Neutrophil (primary cell): ENCODE measurements around the gene SSR4.

Experiments
- H3K27ac ChIP-seq: fragments of 200-600 bp; sonication (generic); 2 replicates; pipeline ENCODE4 v1.5.1; 2016; ENCODE audit warnings: mild to moderate bottlenecking, moderate library complexity
- H3K27me3 ChIP-seq: fragments of 200-600 bp; sonication (generic); 2 replicates; pipeline ENCODE4 v1.6.0; 2016; ENCODE audit warnings: mild to moderate bottlenecking
- H3K36me3 ChIP-seq: fragments of 200-600 bp; sonication (generic); 2 replicates; pipeline ENCODE4 v1.5.1; 2017
- H3K4me1 ChIP-seq, 2 experiments: fragments of 200-600 bp in 1 of 2; sonication (generic) in 1 of 2; 1 replicate in 1 of 2; 2 replicates in 1 of 2; pipeline versions ENCODE4 v1.5.1 to v1.6.1; 2013 to 2016; ENCODE audit warnings: low read depth in 1 of 2, low read length in 1 of 2, mild to moderate bottlenecking in 1 of 2, moderate library complexity in 1 of 2; ENCODE audit not compliant: control insufficient read depth in 1 of 2, insufficient read depth in 1 of 2
- H3K4me3 ChIP-seq, 2 experiments: fragments of 200-600 bp in 1 of 2; sonication (generic) in 1 of 2; 1 replicate in 1 of 2; 2 replicates in 1 of 2; pipeline ENCODE4 v1.5.1; 2013 to 2016; ENCODE audit warnings: low read depth in 1 of 2, low read length in 1 of 2, mild to moderate bottlenecking in 1 of 2, moderate library complexity in 1 of 2
- H3K9me3 ChIP-seq: fragments of 200-600 bp; sonication (generic); 2 replicates; pipeline ENCODE4 v1.5.1; 2016
- CTCF ChIP-seq: fragments of 200-600 bp; sonication (generic); IDR thresholded peaks from 2 replicates; pipeline ENCODE4 v1.5.1; 2016; ENCODE audit warnings: antibody characterized with exemption

The SSR4 gene

GRCh38 chrX:153844509-153845082 is 50.1 kb downstream of the SSR4 start:
- Histone ChIP-seq H3K4me3 (no peak overlapping the region), H3K27me3 (peaks cover 51% of the 10 kb centered on the region), H3K4me1 (no peaks in the 10 kb centered on the region), H3K9me3 (no peaks in the 10 kb centered on the region), H3K27ac (no peak overlapping the region), H3K36me3 (no peaks in the 10 kb centered on the region)
- TF ChIP-seq CTCF: no peak

- no peak for TF ChIP-seq CTCF
- H3K27me3 ChIP-seq: peaks cover 53% of the 10 kb centered on the region
- no peaks in the 10 kb centered on the region for H3K9me3 ChIP-seq
- no peaks in the 10 kb centered on the region for H3K36me3 ChIP-seq
- H3K27ac ChIP-seq: no peak overlapping the region
- no peaks in the 10 kb centered on the region for H3K4me1 ChIP-seq
- no peak overlapping the region for H3K4me3 ChIP-seq
Observed at GRCh38 chrX:153845195-153845594, 50.7 kb downstream of the SSR4 start.

- no peaks in the 10 kb centered on the region for H3K9me3 ChIP-seq
- H3K4me1 ChIP-seq: no peaks in the 10 kb centered on the region
- H3K27ac ChIP-seq: no peak overlapping the region
- H3K36me3 ChIP-seq: no peaks in the 10 kb centered on the region
- peaks cover 56% of the 10 kb centered on the region for H3K27me3 ChIP-seq
- TF ChIP-seq CTCF: no peak
- no peak overlapping the region for H3K4me3 ChIP-seq
Observed at GRCh38 chrX:153845842-153846241, 51.4 kb downstream of the SSR4 start.
